Natural killer cell (primary cell): Measurements from ENCODE around the gene IKBKE. TPM values are rescaled to one million over a fixed set of nuclear protein-coding genes. Genes with fewer than 3 reads are reported as not detected.

Experiments used
- ATAC-seq, 3 donors: fragments of 150-1000 bp in 2 of 3; fragments of 200-7000 bp in 1 of 3; cut with Tn5 transposase; 1 replicate in 1 of 3; 2 replicates in 2 of 3; pipeline ENCODE4 v1.10.0; 2021; ENCODE audit warnings: mild to moderate bottlenecking in 2 of 3, moderate library complexity in 2 of 3
- DNase-seq, 2 donors: peaks; one replicate each; pipeline versions ENCODE4 v3.0.0 to v3.0.0-alpha.2; 2013 to 2021; ENCODE audit warnings: mixed read lengths in 1 of 2
- H3K27ac ChIP-seq: one replicate; pipeline ENCODE4 v1.5.1; 2013; ENCODE audit warnings: mild to moderate bottlenecking, low read length
- H3K27me3 ChIP-seq: one replicate; pipeline ENCODE4 v1.6.1; 2013; ENCODE audit warnings: low read length; ENCODE audit not compliant: control insufficient read depth, insufficient read depth
- H3K36me3 ChIP-seq: one replicate; pipeline ENCODE4 v1.6.1; 2013; ENCODE audit warnings: low read length; ENCODE audit not compliant: control insufficient read depth, insufficient read depth
- H3K4me1 ChIP-seq: one replicate; pipeline ENCODE4 v1.6.1; 2013; ENCODE audit warnings: low read length; ENCODE audit not compliant: control insufficient read depth, insufficient read depth
- H3K4me3 ChIP-seq: one replicate; pipeline ENCODE4 v1.5.1; 2013; ENCODE audit warnings: low read length
- H3K9me3 ChIP-seq: one replicate; pipeline ENCODE4 v1.6.1; 2013; ENCODE audit warnings: low read length; ENCODE audit not compliant: control insufficient read depth, insufficient read depth
- H3K27ac Mint-ChIP-seq, 2 donors: one replicate each; pipeline ENCODE4 v1.8.0; 2022; ENCODE audit warnings: mild to moderate bottlenecking in 2 of 2, mixed read lengths in 2 of 2, moderate library complexity in 1 of 2
- H3K27me3 Mint-ChIP-seq, 2 donors: one replicate each; pipeline ENCODE4 v1.8.0; 2022; ENCODE audit warnings: low read depth in 2 of 2, mixed read lengths in 2 of 2
- H3K36me3 Mint-ChIP-seq: one replicate; pipeline ENCODE4 v1.8.0; 2022; ENCODE audit warnings: mixed read lengths
- H3K4me1 Mint-ChIP-seq, 2 donors: one replicate each; pipeline ENCODE4 v1.8.0; 2022; ENCODE audit warnings: mixed read lengths in 2 of 2
- H3K4me3 Mint-ChIP-seq: one replicate; pipeline ENCODE4 v1.8.0; 2022; ENCODE audit warnings: mild to moderate bottlenecking, moderate library complexity, mixed read lengths
- H3K9me3 Mint-ChIP-seq, 2 donors: one replicate each; pipeline ENCODE4 v1.8.0; 2022; ENCODE audit warnings: mixed read lengths in 2 of 2
- CTCF ChIP-seq: fragments of 200-600 bp; IDR thresholded peaks from one replicate; pipeline ENCODE4 v1.8.0; 2022; ENCODE audit warnings: antibody characterized with exemption
- WGBS: methylation state at CpG from one replicate; pipeline ENCODE4 v1.1.7; 2013; ENCODE audit warnings: missing lambda C conversion rate; ENCODE audit not compliant: insufficient coverage; 5-methylcytosine and 5-hydroxymethylcytosine counted together
- intact Hi-C: fragments of 100-400 bp; cut with micrococcal nuclease; formaldehyde crosslinking; loops from one replicate; pipeline ENCODE4 v1.14.2; 2022
- total RNA-seq, 4 donors: library from RNA; stranded (reverse); fragments of 120-200 nt in 1 of 4; gene quantifications; one replicate each; pipeline versions ENCODE4 v1.2.3 to v1.2.4, GENCODE V29; 2013 to 2022

Gene IKBKE
- total RNA-seq, 3 donors from 2014 or later (not counting 1 experiment from before 2014, with no cell fraction given) = 31.6 to 34.6 (median 32.2) TPM

GRCh38 chr1:206524739-206525364 is 54.6 kb downstream of the IKBKE start:
- no peak for DNase-seq
- H3K27me3 Mint-ChIP-seq = no peaks in the 10 kb centered on the region

GRCh38 chr1:206526064-206526911 is 56.0 kb downstream of the IKBKE start:
- no peak overlapping the region for H3K27ac Mint-ChIP-seq
- no peak for TF ChIP-seq CTCF
- Histone ChIP-seq H3K36me3 (no peaks in the 10 kb centered on the region), H3K9me3 (no peaks in the 10 kb centered on the region), H3K4me1 (no peaks in the 10 kb centered on the region), H3K27ac (no peak overlapping the region), H3K27me3 (no peaks in the 10 kb centered on the region), H3K4me3 (no peak overlapping the region)
- WGBS = 82% methylated on average over 5 of the region's 6 CpGs
- H3K4me1 Mint-ChIP-seq = peaks cover 0 to 6% of the 10 kb centered on the region in 2 donors
- H3K27me3 Mint-ChIP-seq = no peaks in the 10 kb centered on the region
- H3K4me3 Mint-ChIP-seq = no peak overlapping the region
- no peaks in the 10 kb centered on the region for H3K36me3 Mint-ChIP-seq
- H3K9me3 Mint-ChIP-seq = no peaks in the 10 kb centered on the region
- ATAC-seq (no peak), DNase-seq (no peak)
- intact Hi-C loops = no loop called here

More at GRCh38 chr1:206524739-206525364, 54.6 kb downstream of the IKBKE start:
- Mint-ChIP-seq H3K27ac (no peak overlapping the region), H3K36me3 (no peaks in the 10 kb centered on the region), H3K9me3 (no peaks in the 10 kb centered on the region), H3K4me1 (peaks cover 0 to 6% of the 10 kb centered on the region in 2 donors), H3K4me3 (no peak overlapping the region)
- no peak for ATAC-seq
- intact Hi-C loops = no loop called here
- no peaks in the 10 kb centered on the region for H3K4me1 ChIP-seq
- WGBS = 94% methylated on average over 2 of the region's 5 CpGs
- H3K27me3 ChIP-seq = no peaks in the 10 kb centered on the region
- H3K9me3 ChIP-seq = no peaks in the 10 kb centered on the region
- no peak overlapping the region for H3K27ac ChIP-seq
- H3K36me3 ChIP-seq = no peaks in the 10 kb centered on the region
- H3K4me3 ChIP-seq = no peak overlapping the region
- TF ChIP-seq CTCF = no peak

- H3K4me3 Mint-ChIP-seq = no peak overlapping the region
- Histone ChIP-seq H3K9me3 (no peaks in the 10 kb centered on the region), H3K27me3 (no peaks in the 10 kb centered on the region), H3K4me1 (no peaks in the 10 kb centered on the region), H3K27ac (no peak overlapping the region), H3K4me3 (no peak overlapping the region), H3K36me3 (no peaks in the 10 kb centered on the region)
- H3K27me3 Mint-ChIP-seq = no peaks in the 10 kb centered on the region
- ATAC-seq = no peak
- H3K36me3 Mint-ChIP-seq = no peaks in the 10 kb centered on the region
- peaks cover 0 to 6% of the 10 kb centered on the region in 2 donors for H3K4me1 Mint-ChIP-seq
- 95% methylated on average over 6 of the region's 7 CpGs for WGBS
- DNase-seq = no peak
- no peak overlapping the region for H3K27ac Mint-ChIP-seq
- H3K9me3 Mint-ChIP-seq = no peaks in the 10 kb centered on the region
- intact Hi-C loops = no loop called here
- TF ChIP-seq CTCF = no peak
Observed at GRCh38 chr1:206529425-206529824, 59.1 kb downstream of the IKBKE start.
